Endothelial cell of umbilical vein (primary cell): ENCODE data around the gene ZNF835. TPM values are rescaled to one million over a fixed set of nuclear protein-coding genes. Genes with fewer than 3 reads are reported as not detected.

Experiments
- BruUV-seq: library from RNA; stranded (reverse); fragments of 400-500 nt; replicated peaks from 2 replicates; lab custom pipeline; 2021; lab: Mats Ljungman, UMichigan
- CTCF ChIA-PET: fragments of 300-600, 350-600 bp; sonication (Branson Sonifier 250); formaldehyde crosslinking; loops from one replicate; lab custom pipeline; 2021; ENCODE audit warnings: antibody characterized with exemption, inconsistent platforms; lab: Charles Lee
- POLR2A ChIA-PET: fragments of 300-600, 350-600 bp; sonication (Branson Sonifier 250); formaldehyde crosslinking; loops from one replicate; lab custom pipeline; 2021; ENCODE audit warnings: antibody characterized with exemption, inconsistent platforms; lab: Charles Lee
- DNase-seq: peaks from one replicate; pipeline ENCODE4 v3.0.0-alpha.2; 2011; ENCODE audit warnings: low read depth, low spot score
- FAIRE-seq: peaks from 2 replicates; lab custom pipeline; 2011; peaks lifted over from hg19 to GRCh38; lab: Jason Lieb, UNC
- H2AFZ ChIP-seq: 2 replicates; pipeline ENCODE4 v1.6.0; 2012; ENCODE audit warnings: low read depth, low read length, control low read depth, inconsistent platforms
- H3K27ac ChIP-seq: 2 replicates; pipeline ENCODE4 v1.5.1; 2011; ENCODE audit warnings: low read depth, mild to moderate bottlenecking, control low read depth, low read length, moderate library complexity; ENCODE audit not compliant: insufficient read depth
- H3K27me3 ChIP-seq, 2 experiments: 2 replicates each; pipeline versions ENCODE4 v1.6.0 to v1.6.1; 2011; ENCODE audit warnings: low read length in 2 of 2, mixed read lengths in 1 of 2; ENCODE audit not compliant: control insufficient read depth in 2 of 2, insufficient read depth in 2 of 2
- H3K36me3 ChIP-seq, 2 experiments: 2 replicates in 1 of 2; 3 replicates in 1 of 2; pipeline ENCODE4 v1.5.1; 2011; ENCODE audit warnings: low read length in 2 of 2, mild to moderate bottlenecking in 1 of 2, moderate library complexity in 1 of 2; ENCODE audit not compliant: control insufficient read depth in 2 of 2, insufficient read depth in 2 of 2; ENCODE audit errors: extremely low read depth in 1 of 2
- H3K4me1 ChIP-seq: 3 replicates; pipeline ENCODE4 v1.5.1; 2011; ENCODE audit warnings: mild to moderate bottlenecking, low read length; ENCODE audit not compliant: control insufficient read depth, insufficient read depth; ENCODE audit errors: extremely low read depth
- H3K4me2 ChIP-seq: 2 replicates; pipeline ENCODE4 v1.6.1; 2011; ENCODE audit warnings: low read length, control low read depth, mixed read lengths; ENCODE audit not compliant: insufficient read depth
- H3K4me3 ChIP-seq, 3 experiments: fragments of 200-600 bp in 1 of 3; sonication (generic), shearing (Covaris generic) in 1 of 3; replicated peaks in 1 of 3; 2 replicates each; pipeline ENCODE4 v1.5.1; 2011 to 2016; ENCODE audit warnings: control low read depth in 3 of 3, low read length in 3 of 3, mild to moderate bottlenecking in 2 of 3, inconsistent platforms in 1 of 3, low read depth in 1 of 3, moderate library complexity in 1 of 3; ENCODE audit not compliant: insufficient read depth in 1 of 3
- H3K79me2 ChIP-seq: 2 replicates; pipeline ENCODE4 v1.6.0; 2012; ENCODE audit warnings: low read length, inconsistent platforms; ENCODE audit not compliant: control insufficient read depth, insufficient read depth
- H3K9ac ChIP-seq: replicated peaks from 2 replicates; pipeline ENCODE3; 2011; ENCODE audit warnings: low read length, control low read depth; ENCODE audit not compliant: insufficient read depth; ENCODE audit errors: extremely low read depth
- H3K9me1 ChIP-seq: replicated peaks from 3 replicates; pipeline ENCODE4 v1.6.0; 2011; ENCODE audit warnings: mild to moderate bottlenecking, low read length; ENCODE audit not compliant: control insufficient read depth, insufficient read depth; ENCODE audit errors: extremely low read depth
- H3K9me3 ChIP-seq: replicated peaks from 2 replicates; pipeline ENCODE4 v1.5.1; 2012; ENCODE audit warnings: low read length, inconsistent platforms; ENCODE audit not compliant: control insufficient read depth, insufficient read depth
- H4K20me1 ChIP-seq: replicated peaks from 2 replicates; pipeline ENCODE3; 2011; ENCODE audit warnings: mild to moderate bottlenecking, low read length; ENCODE audit not compliant: control insufficient read depth, insufficient read depth; ENCODE audit errors: extremely low read depth
- EZH2 ChIP-seq: IDR thresholded peaks from 2 replicates; pipeline ENCODE4 v1.6.1; 2012; ENCODE audit warnings: borderline replicate concordance, low read depth, mild to moderate bottlenecking, moderate library complexity, low read length, inconsistent platforms; ENCODE audit not compliant: severe bottlenecking
- FOS ChIP-seq: IDR thresholded peaks from 2 replicates; pipeline ENCODE4 v1.6.1; 2011; ENCODE audit warnings: mild to moderate bottlenecking, low read length, moderate library complexity, borderline replicate concordance; ENCODE audit not compliant: insufficient read depth
- GATA2 ChIP-seq: IDR thresholded peaks from 2 replicates; pipeline ENCODE4 v1.7.0; 2011; ENCODE audit warnings: low read depth, mild to moderate bottlenecking, moderate library complexity, mixed read lengths, low read length; ENCODE audit not compliant: insufficient read length, insufficient read depth
- JUN ChIP-seq: IDR thresholded peaks from 2 replicates; pipeline ENCODE4 v1.6.1; 2011; ENCODE audit warnings: borderline replicate concordance, low read depth; ENCODE audit not compliant: insufficient read length, insufficient read depth
- MYC ChIP-seq: IDR thresholded peaks from one replicate; pipeline ENCODE4 v1.6.1; 2011; ENCODE audit warnings: mild to moderate bottlenecking, low read depth, low read length
- POLR2A ChIP-seq: IDR thresholded peaks from 2 replicates; pipeline ENCODE4 v1.6.1; 2012; ENCODE audit warnings: low read depth, mild to moderate bottlenecking, control low read depth, low read length
- POLR2AphosphoS5 ChIP-seq: IDR thresholded peaks from 2 replicates; pipeline ENCODE4 v1.6.1; 2012; ENCODE audit warnings: low read depth, mild to moderate bottlenecking, control low read depth, low read length, moderate library complexity; ENCODE audit not compliant: insufficient read depth
- dilution Hi-C: fragments of 300-500 bp; cut with MboI; formaldehyde crosslinking; loops from one replicate; pipeline ENCODE4 v1.15.0; 2019; ENCODE audit warnings: low sequenced_read_pairs; ENCODE audit not compliant: extremely low pct_ligation_motif_present
- intact Hi-C: fragments of 100-400 bp; cut with micrococcal nuclease; formaldehyde crosslinking; loops from one replicate; pipeline ENCODE4 v1.10.0; 2022
- polyA plus RNA-seq, 4 experiments: library from polyadenylated mRNA; depleted of rRNA in 3 of 4; stranded (reverse) in 3 of 4; unstranded in 1 of 4; fragments of >200 nt; gene quantifications; 2 replicates each; pipeline versions ENCODE4 v1.2.1 to v1.2.3, GENCODE V29; 2011 to 2012; ENCODE audit warnings: missing spikeins in 1 of 4
- total RNA-seq: library from RNA; stranded (reverse); gene quantifications from 2 replicates; pipeline ENCODE4 v1.2.3, GENCODE V29; 2021
- TF ChIP-seq, protein P1 (sequence below), 2 donors: IDR thresholded peaks; 1 replicate in 1 of 2; 2 replicates in 1 of 2; pipeline ENCODE4 v1.5.1; 2011; ENCODE audit warnings: low read length in 2 of 2, mild to moderate bottlenecking in 2 of 2, moderate library complexity in 2 of 2, control low read depth in 1 of 2, inconsistent platforms in 1 of 2, low read depth in 1 of 2; ENCODE audit not compliant: insufficient read depth in 1 of 2; ENCODE audit errors: extremely low read depth in 1 of 2
- TF ChIP-seq, protein P2 (sequence below): IDR thresholded peaks from 2 replicates; pipeline ENCODE4 v1.6.1; 2011; ENCODE audit not compliant: insufficient read depth, insufficient read length

The ZNF835 gene
- total and polyA plus RNA-seq, 2 donors (not counting 3 experiments of a cell fraction or from before 2014, with no cell fraction given) = 0.01 TPM; not detected in 1

DNA sequence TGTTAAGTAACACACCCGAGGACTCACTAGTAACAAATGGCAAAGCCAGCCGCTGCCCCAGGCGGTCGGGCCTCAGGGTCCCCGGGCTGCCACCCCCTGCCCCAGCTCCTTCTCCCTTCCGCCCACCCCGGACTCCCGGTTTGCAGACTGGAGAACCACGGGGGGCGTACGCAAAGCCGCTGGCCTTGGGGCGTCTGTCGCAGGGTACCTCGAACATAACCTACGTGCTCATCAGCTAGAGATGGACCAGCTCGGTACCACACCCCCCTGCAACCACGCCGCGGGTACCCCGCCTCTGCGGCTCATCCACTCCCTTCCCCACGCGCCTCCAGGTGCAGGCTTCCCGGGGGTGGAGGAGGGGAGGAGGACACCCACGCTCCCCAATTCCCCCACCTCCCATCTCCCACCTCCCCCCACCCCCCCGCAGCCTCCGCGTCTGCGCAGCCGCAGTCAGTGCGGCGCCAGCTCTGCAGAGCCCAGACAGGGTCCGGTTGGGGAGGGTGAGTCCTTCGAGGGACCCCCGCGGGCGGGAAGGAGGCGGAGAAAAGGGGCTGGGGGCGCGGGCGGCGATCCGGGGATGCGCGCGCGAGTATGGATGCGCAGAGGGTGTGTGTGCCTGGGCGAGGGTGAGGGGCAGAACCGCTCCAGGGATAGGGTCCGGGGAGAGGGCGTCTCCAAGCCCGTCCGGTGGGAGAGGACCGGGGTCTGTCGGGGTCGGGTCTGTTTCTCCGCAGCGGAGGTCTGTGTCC is 28.7 kb downstream of the ZNF835 start, which contains the start of gene SMIM17:
Gene SMIM17 (plus strand): TSS at position 449 of the 749 bp plus-strand sequence. CDS start 2,509 bp downstream, outside the sequence.
- intact Hi-C loops = no loop called here
- no peak within 1 kb of the TSS for H2AFZ ChIP-seq
- no peaks in the 10 kb centered on the region for H3K9me1 ChIP-seq
- no peaks in the 10 kb centered on the region for H3K4me1 ChIP-seq
- ChIA-PET POLR2A (no interaction called here), CTCF (no interaction called here)
- no peaks in the 10 kb centered on the region for H3K27me3 ChIP-seq
- TF ChIP-seq, protein P1, sequence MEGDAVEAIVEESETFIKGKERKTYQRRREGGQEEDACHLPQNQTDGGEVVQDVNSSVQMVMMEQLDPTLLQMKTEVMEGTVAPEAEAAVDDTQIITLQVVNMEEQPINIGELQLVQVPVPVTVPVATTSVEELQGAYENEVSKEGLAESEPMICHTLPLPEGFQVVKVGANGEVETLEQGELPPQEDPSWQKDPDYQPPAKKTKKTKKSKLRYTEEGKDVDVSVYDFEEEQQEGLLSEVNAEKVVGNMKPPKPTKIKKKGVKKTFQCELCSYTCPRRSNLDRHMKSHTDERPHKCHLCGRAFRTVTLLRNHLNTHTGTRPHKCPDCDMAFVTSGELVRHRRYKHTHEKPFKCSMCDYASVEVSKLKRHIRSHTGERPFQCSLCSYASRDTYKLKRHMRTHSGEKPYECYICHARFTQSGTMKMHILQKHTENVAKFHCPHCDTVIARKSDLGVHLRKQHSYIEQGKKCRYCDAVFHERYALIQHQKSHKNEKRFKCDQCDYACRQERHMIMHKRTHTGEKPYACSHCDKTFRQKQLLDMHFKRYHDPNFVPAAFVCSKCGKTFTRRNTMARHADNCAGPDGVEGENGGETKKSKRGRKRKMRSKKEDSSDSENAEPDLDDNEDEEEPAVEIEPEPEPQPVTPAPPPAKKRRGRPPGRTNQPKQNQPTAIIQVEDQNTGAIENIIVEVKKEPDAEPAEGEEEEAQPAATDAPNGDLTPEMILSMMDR (IDR thresholded peaks at IDR 0.05; ENCODE audit: extremely low read depth in 1 of 2, insufficient read depth in 1 of 2, low read depth in 1 of 2, low read length in 2 of 2) = no peak
- TF ChIP-seq GATA2 = no peak
- TF ChIP-seq FOS = no peak
- no TSS peak for BruUV-seq
- no peaks in the 10 kb centered on the region for H3K36me3 ChIP-seq
- no peak within 1 kb of the TSS for H3K27ac ChIP-seq
- H3K4me3 ChIP-seq = no peak within 1 kb of the TSS
- no peaks in the 10 kb centered on the region for H3K79me2 ChIP-seq
- H3K4me2 ChIP-seq = no peak within 1 kb of the TSS
- dilution Hi-C loops = no loop called here
- peaks cover 4% of the 10 kb centered on the region for H3K9me3 ChIP-seq
- H4K20me1 ChIP-seq = no peaks in the 10 kb centered on the region
- no peak for DNase-seq
- no peak within 1 kb of the TSS for H3K9ac ChIP-seq
- FAIRE-seq = no peak

DNA sequence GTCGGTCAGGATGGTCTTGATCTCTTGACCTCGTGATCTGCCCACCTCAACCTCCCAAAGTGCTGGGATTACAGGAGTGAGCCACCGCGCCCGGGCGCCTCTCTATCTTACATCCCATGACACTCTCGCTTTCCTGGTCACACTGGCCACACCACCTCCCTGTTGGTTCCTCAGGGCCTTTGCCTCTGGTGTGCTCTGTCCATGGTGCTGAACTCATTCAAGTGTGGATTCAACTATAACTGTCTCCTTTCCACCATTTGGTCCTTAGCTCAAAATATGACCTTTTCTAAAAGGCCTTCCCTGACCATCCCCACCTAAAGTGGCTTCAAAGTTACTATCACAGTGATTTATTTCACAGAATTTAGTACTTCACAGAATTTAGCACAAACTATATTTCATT is 32.3 kb downstream of the ZNF835 start:
- DNase-seq = no peak
- intact Hi-C loops = no loop called here

More for the DNA sequence above, 32.3 kb downstream of the ZNF835 start:
- Histone ChIP-seq H4K20me1 (no peaks in the 10 kb centered on the region), H3K79me2 (no peaks in the 10 kb centered on the region), H3K9ac (no peak overlapping the region), H3K4me2 (no peak overlapping the region), H3K36me3 (no peaks in the 10 kb centered on the region), H3K27me3 (no peaks in the 10 kb centered on the region), H3K4me3 (no peak overlapping the region), H3K27ac (no peak overlapping the region), H3K4me1 (no peaks in the 10 kb centered on the region), H2AFZ (no peak overlapping the region), H3K9me3 (peaks cover 1% of the 10 kb centered on the region), H3K9me1 (no peaks in the 10 kb centered on the region)
- no peak for FAIRE-seq
- ChIA-PET POLR2A (no interaction called here), CTCF (no interaction called here)
- TF ChIP-seq FOS = no peak
- no peak for TF ChIP-seq EZH2
- TF ChIP-seq GATA2 = no peak
- no peak for TF ChIP-seq POLR2AphosphoS5
- no peak for TF ChIP-seq JUN
- no peak for TF ChIP-seq POLR2A
- no peak for TF ChIP-seq MYC
- TF ChIP-seq, protein P2, sequence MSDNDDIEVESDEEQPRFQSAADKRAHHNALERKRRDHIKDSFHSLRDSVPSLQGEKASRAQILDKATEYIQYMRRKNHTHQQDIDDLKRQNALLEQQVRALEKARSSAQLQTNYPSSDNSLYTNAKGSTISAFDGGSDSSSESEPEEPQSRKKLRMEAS = no peak
- TF ChIP-seq, protein P1 (IDR thresholded peaks at IDR 0.05; ENCODE audit: extremely low read depth in 1 of 2, insufficient read depth in 1 of 2, low read depth in 1 of 2, low read length in 2 of 2) = no peak
- no TSS peak for BruUV-seq
- dilution Hi-C loops = no loop called here
